Activated gamma-delta T cell (primary cell): ENCODE results near the gene CAMK2N2.
A peak's percentile ranks its signal among the peaks of the same experiment; 100 is the strongest.

Source experiments
- DNase-seq: peaks from one replicate; lab custom pipeline; 2025; lab: John Stamatoyannopoulos, UW

CAMK2N2 gene

GRCh38 chr3:184240384-184241140, 20.8 kb downstream of the CAMK2N2 start:
- DNase-seq = no peak

GRCh38 chr3:184239708-184240107, 21.6 kb downstream of the CAMK2N2 start:
- no peak for DNase-seq

- no peak for DNase-seq
Observed at GRCh38 chr3:184239221-184239620, 22.1 kb downstream of the CAMK2N2 start.

- no peak for DNase-seq
Observed at GRCh38 chr3:184238246-184238818, 23.0 kb downstream of the CAMK2N2 start.

GRCh38 chr3:184237807-184238206, 23.5 kb downstream of the CAMK2N2 start:
- DNase-seq = no peak

- no peak for DNase-seq
Observed at GRCh38 chr3:184237211-184237610, 24.1 kb downstream of the CAMK2N2 start.

- DNase-seq = no peak
Observed at GRCh38 chr3:184236636-184237035, 24.7 kb downstream of the CAMK2N2 start.

- no peak for DNase-seq
Observed at GRCh38 chr3:184236033-184236410, 25.3 kb downstream of the CAMK2N2 start.

- DNase-seq = no peak
Observed at GRCh38 chr3:184235381-184236032, 25.8 kb downstream of the CAMK2N2 start.

GRCh38 chr3:184234671-184235380, 26.5 kb downstream of the CAMK2N2 start:
- DNase-seq = no peak

GRCh38 chr3:184234224-184234623, 27.1 kb downstream of the CAMK2N2 start:
- no peak for DNase-seq

GRCh38 chr3:184233127-184233843, 28.1 kb downstream of the CAMK2N2 start:
- DNase-seq = no peak

GRCh38 chr3:184231671-184232070, 29.7 kb downstream of the CAMK2N2 start:
- no peak for DNase-seq

GRCh38 chr3:184230603-184231528, 30.5 kb downstream of the CAMK2N2 start:
- no peak for DNase-seq

- DNase-seq = no peak
Observed at GRCh38 chr3:184230081-184230602, 31.2 kb downstream of the CAMK2N2 start.

GRCh38 chr3:184229394-184230080, 31.8 kb downstream of the CAMK2N2 start, which contains the start of gene VWA5B2:
VWA5B2 (plus strand) TSS chr3:184229585; CDS start chr3:184230529, 944 bp downstream.
- DNase-seq = peak; percentile 66

GRCh38 chr3:184228376-184229137, 32.8 kb downstream of the CAMK2N2 start:
- no peak for DNase-seq

GRCh38 chr3:184227481-184227935, 33.8 kb downstream of the CAMK2N2 start:
- DNase-seq = no peak

GRCh38 chr3:184223946-184224345, 37.4 kb downstream of the CAMK2N2 start:
- no peak for DNase-seq
